ENCODE data around the gene MMS22L. TPM values are rescaled to one million over a fixed set of nuclear protein-coding genes. Genes with fewer than 3 reads are reported as not detected.

MMS22L gene
- total and polyA plus RNA-seq, 2 of the 4 experiments (the other 2 are of a cell fraction), result 6.1 to 18.6 TPM

GRCh38 chr6:97198046-97198565 is 84.9 kb downstream of the MMS22L start:
- peaks cover 2% of the 10 kb centered on the region; the same call in 1 of the 2 replicates for H3K4me1 ChIP-seq (ENCODE audit: control insufficient read depth, insufficient read depth, low read length)
- H3K79me1 ChIP-seq (ENCODE audit: low read depth in 1 of 2, low read length in 2 of 2), result no peaks in the 10 kb centered on the region; a peak in 1 of 4 replicates
- DNase-seq (peak; percentile 46), ATAC-seq (ENCODE audit: low read depth) (no peak)
- no peaks in the 10 kb centered on the region for H4K20me1 ChIP-seq (ENCODE audit: insufficient read depth, low read length)
- no peak overlapping the region for H2BK5ac ChIP-seq (ENCODE audit: low read depth, low read length, poor library complexity, severe bottlenecking)
- no peak overlapping the region for H2BK15ac ChIP-seq (ENCODE audit: low read depth, low read length)
- H3K9me1 ChIP-seq (ENCODE audit: insufficient read depth, low read length), result no peaks in the 10 kb centered on the region
- no peaks in the 10 kb centered on the region for H3K9me3 ChIP-seq (ENCODE audit: control insufficient read depth, insufficient read depth, low read length)
- no CpG with 5 or more reads among the region's 3 CpGs for WGBS, 2 experiments (ENCODE audit: extremely low coverage in 2 of 2, insufficient read length in 1 of 2)
- intact Hi-C loops (cut with micrococcal nuclease) (no loop called here), in situ Hi-C loops (cut with MboI; ENCODE audit: low sequenced_read_pairs) (no loop called here), dilution Hi-C loops (cut with HindIII; ENCODE audit: low sequenced_read_pairs, unreplicated experiment) (no loop called here)
- H4K5ac ChIP-seq (ENCODE audit: low read depth, low read length), result no peak overlapping the region
- no peak overlapping the region for H2AK9ac ChIP-seq (replicated peaks; ENCODE audit: low read depth, low read length, poor library complexity)
- no peak overlapping the region for H3K4ac ChIP-seq (ENCODE audit: low read depth, low read length)
- H2AK5ac ChIP-seq (ENCODE audit: low read depth, low read length), result no peak overlapping the region
- no peak overlapping the region for H4K91ac ChIP-seq (ENCODE audit: insufficient read depth, low read depth, low read length)
- H3K56ac ChIP-seq (ENCODE audit: extremely low read depth, insufficient read depth, low read length), result no peak overlapping the region
- TF ChIP-seq MXI1 (IDR thresholded peaks at IDR 0.05; ENCODE audit: borderline replicate concordance, low read depth, low read length), result no peak
- H3K9ac ChIP-seq (ENCODE audit: low read depth, low read length), result no peak overlapping the region
- BruUV-seq (replicated peaks), result no TSS peak
- no peak overlapping the region for H3K27ac ChIP-seq (ENCODE audit: insufficient read depth, low read length)
- H4K8ac ChIP-seq (ENCODE audit: low read depth in 2 of 2, low read length in 2 of 2), result no peak overlapping the region
- no peak overlapping the region for H2BK20ac ChIP-seq (ENCODE audit: low read depth, low read length)
- no peaks in the 10 kb centered on the region for H3K27me3 ChIP-seq (ENCODE audit: control insufficient read depth, insufficient read depth, low read length)
- no peak overlapping the region for H2AFZ ChIP-seq (replicated peaks; ENCODE audit: low read length, poor library complexity)
- H3K4me3 ChIP-seq (ENCODE audit: insufficient read depth, low read depth, low read length), result no peak overlapping the region
- no peak overlapping the region for H3K23ac ChIP-seq (ENCODE audit: low read depth, low read length)
- no peaks in the 10 kb centered on the region for H3K36me3 ChIP-seq (ENCODE audit: control insufficient read depth, insufficient read depth, low read length)
- ChIA-PET POLR2A (ENCODE audit: unreplicated experiment) (no interaction called here), CTCF (interaction anchor here (0.6 to 1.8 kb wide), 2 partner anchors 9 to 28 kb away, joined by 4 read pairs; no protein-coding TSS in a partner anchor)
- no peak overlapping the region for H3K4me2 ChIP-seq (ENCODE audit: low read depth, low read length)
- no peak overlapping the region for H2BK120ac ChIP-seq (ENCODE audit: low read depth, low read length)
- H3K14ac ChIP-seq (replicated peaks; ENCODE audit: low read depth, low read length), result no peak overlapping the region
- H3K18ac ChIP-seq (ENCODE audit: low read depth, low read length), result peak overlapping the region; percentile 52; the same call in 1 of the 2 replicates
